ENCODE data around the gene GRIN2A. TPM values are rescaled to one million over a fixed set of nuclear protein-coding genes. Genes with fewer than 3 reads are reported as not detected.

Gene GRIN2A
- total and polyA plus RNA-seq, 8 donors, result 0.03 to 0.96 (median 0.26) TPM

- H3K36me3 ChIP-seq, result no peaks in the 10 kb centered on the region
- no peak overlapping the region for H3K4me3 ChIP-seq
- DNase-seq (no peak), ATAC-seq (no peak)
- no peaks in the 10 kb centered on the region for H3K27me3 ChIP-seq
- H3K27ac ChIP-seq, result no peak overlapping the region
- intact Hi-C loops (cut with DNase I), result no loop called here
- no peaks in the 10 kb centered on the region for H3K4me1 ChIP-seq
- TF ChIP-seq, protein P1, sequence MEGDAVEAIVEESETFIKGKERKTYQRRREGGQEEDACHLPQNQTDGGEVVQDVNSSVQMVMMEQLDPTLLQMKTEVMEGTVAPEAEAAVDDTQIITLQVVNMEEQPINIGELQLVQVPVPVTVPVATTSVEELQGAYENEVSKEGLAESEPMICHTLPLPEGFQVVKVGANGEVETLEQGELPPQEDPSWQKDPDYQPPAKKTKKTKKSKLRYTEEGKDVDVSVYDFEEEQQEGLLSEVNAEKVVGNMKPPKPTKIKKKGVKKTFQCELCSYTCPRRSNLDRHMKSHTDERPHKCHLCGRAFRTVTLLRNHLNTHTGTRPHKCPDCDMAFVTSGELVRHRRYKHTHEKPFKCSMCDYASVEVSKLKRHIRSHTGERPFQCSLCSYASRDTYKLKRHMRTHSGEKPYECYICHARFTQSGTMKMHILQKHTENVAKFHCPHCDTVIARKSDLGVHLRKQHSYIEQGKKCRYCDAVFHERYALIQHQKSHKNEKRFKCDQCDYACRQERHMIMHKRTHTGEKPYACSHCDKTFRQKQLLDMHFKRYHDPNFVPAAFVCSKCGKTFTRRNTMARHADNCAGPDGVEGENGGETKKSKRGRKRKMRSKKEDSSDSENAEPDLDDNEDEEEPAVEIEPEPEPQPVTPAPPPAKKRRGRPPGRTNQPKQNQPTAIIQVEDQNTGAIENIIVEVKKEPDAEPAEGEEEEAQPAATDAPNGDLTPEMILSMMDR (IDR thresholded peaks at IDR 0.05), result peak in 1 of 2 donors; percentile 13
- no peaks in the 10 kb centered on the region for H3K9me3 ChIP-seq
Measured at GRCh38 chr16:10031473-10031872, 150.8 kb downstream of the GRIN2A start.

DNA sequence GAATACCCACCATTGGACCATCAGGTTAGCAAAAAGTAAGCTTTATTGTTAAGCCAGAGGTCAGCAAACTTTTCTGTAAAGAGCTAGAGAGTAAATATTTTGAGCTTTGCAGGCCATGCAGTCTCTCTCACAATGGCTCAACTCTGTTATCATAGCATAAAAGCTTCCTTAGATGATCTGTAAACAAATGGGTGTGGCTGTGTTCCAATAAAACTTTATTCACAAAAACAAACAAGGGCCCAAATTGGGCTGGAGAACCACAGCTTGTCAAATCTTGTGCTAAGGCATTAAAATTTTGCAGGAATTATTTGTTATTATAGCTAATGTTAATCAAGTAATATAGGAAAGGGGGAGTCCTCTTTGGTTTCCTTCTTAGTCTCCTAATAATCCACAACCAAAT, 153.6 kb downstream of the GRIN2A start:
- H3K27me3 ChIP-seq, result no peaks in the 10 kb centered on the region
- intact Hi-C loops (cut with DNase I), result no loop called here
- H3K4me1 ChIP-seq, result no peaks in the 10 kb centered on the region
- H3K27ac ChIP-seq, result no peak overlapping the region
- TF ChIP-seq, protein P1 (IDR thresholded peaks at IDR 0.05), result no peak
- H3K4me3 ChIP-seq, result no peak overlapping the region
- H3K36me3 ChIP-seq, result no peaks in the 10 kb centered on the region
- ATAC-seq (no peak), DNase-seq (no peak)
- no peaks in the 10 kb centered on the region for H3K9me3 ChIP-seq

GRCh38 chr16:10027553-10027952, 154.7 kb downstream of the GRIN2A start:
- H3K9me3 ChIP-seq, result no peaks in the 10 kb centered on the region
- TF ChIP-seq, protein P1 (IDR thresholded peaks at IDR 0.05), result no peak
- intact Hi-C loops (cut with DNase I), result no loop called here
- no peak overlapping the region for H3K4me3 ChIP-seq
- DNase-seq (no peak), ATAC-seq (no peak)
- no peak overlapping the region for H3K27ac ChIP-seq
- no peaks in the 10 kb centered on the region for H3K4me1 ChIP-seq
- no peaks in the 10 kb centered on the region for H3K27me3 ChIP-seq
- no peaks in the 10 kb centered on the region for H3K36me3 ChIP-seq

- TF ChIP-seq, protein P1 (IDR thresholded peaks at IDR 0.05), result no peak
- intact Hi-C loops (cut with DNase I), result no loop called here
- Histone ChIP-seq H3K36me3 (no peaks in the 10 kb centered on the region), H3K4me1 (no peaks in the 10 kb centered on the region), H3K27ac (no peak overlapping the region), H3K9me3 (no peaks in the 10 kb centered on the region), H3K27me3 (no peaks in the 10 kb centered on the region), H3K4me3 (no peak overlapping the region)
- ATAC-seq (no peak), DNase-seq (no peak)
Measured at GRCh38 chr16:10026593-10026992, 155.6 kb downstream of the GRIN2A start.

GRCh38 chr16:10022098-10022497, 160.1 kb downstream of the GRIN2A start:
- no peak for ATAC-seq
- TF ChIP-seq, protein P1 (IDR thresholded peaks at IDR 0.05), result no peak

More at GRCh38 chr16:10022098-10022497, 160.1 kb downstream of the GRIN2A start:
- H3K9me3 ChIP-seq, result no peaks in the 10 kb centered on the region
- no peaks in the 10 kb centered on the region for H3K4me1 ChIP-seq
- DNase-seq, result no peak
- H3K27me3 ChIP-seq, result peaks cover 0 to 6% of the 10 kb centered on the region in 2 donors
- H3K27ac ChIP-seq, result no peak overlapping the region
- intact Hi-C loops (cut with DNase I), result no loop called here
- no peak overlapping the region for H3K4me3 ChIP-seq
- H3K36me3 ChIP-seq, result no peaks in the 10 kb centered on the region

All from left lung (tissue), 10 donors.